Thymus (tissue), 11 donors: ENCODE results near the gene RTN4R. TPM values are rescaled to one million over a fixed set of nuclear protein-coding genes. Genes with fewer than 3 reads are reported as not detected.

Experiments
- DNase-seq, 9 donors: peaks; one replicate each; pipeline ENCODE4 v3.0.0-alpha.2; 2013; ENCODE audit warnings: low spot score in 9 of 9, low read depth in 6 of 9, missing footprints in 1 of 9
- H3K27ac ChIP-seq, 2 donors: one replicate each; pipeline ENCODE4 v1.5.1; 2013; ENCODE audit warnings: control low read depth in 1 of 2, low read depth in 1 of 2, low read length in 1 of 2, mild to moderate bottlenecking in 1 of 2, moderate library complexity in 1 of 2
- H3K27me3 ChIP-seq, 2 donors: one replicate each; pipeline ENCODE4 v1.5.1; 2013; ENCODE audit warnings: low read length in 1 of 2; ENCODE audit not compliant: control insufficient read depth in 2 of 2, insufficient read depth in 1 of 2
- H3K36me3 ChIP-seq, 2 donors: one replicate each; pipeline ENCODE4 v1.5.1; 2013; ENCODE audit warnings: low read length in 1 of 2, mild to moderate bottlenecking in 1 of 2, moderate library complexity in 1 of 2; ENCODE audit not compliant: control insufficient read depth in 2 of 2, insufficient read depth in 2 of 2
- H3K4me1 ChIP-seq, 2 donors: one replicate each; pipeline ENCODE4 v1.5.1; 2013; ENCODE audit warnings: low read length in 2 of 2; ENCODE audit not compliant: control insufficient read depth in 2 of 2, insufficient read depth in 2 of 2
- H3K4me3 ChIP-seq, 2 donors: one replicate each; pipeline ENCODE4 v1.5.1; 2013; ENCODE audit warnings: low read length in 2 of 2, control low read depth in 1 of 2, mild to moderate bottlenecking in 1 of 2
- H3K9me3 ChIP-seq, 2 donors: one replicate each; pipeline ENCODE4 v1.5.1; 2013; ENCODE audit warnings: low read length in 1 of 2, mild to moderate bottlenecking in 1 of 2; ENCODE audit not compliant: control insufficient read depth in 2 of 2, insufficient read depth in 1 of 2
- WGBS: extraction: QIAGEN DNeasy Blood & Tissue Kit; methylation state at CpG from one replicate; pipeline ENCODE4 v1.1.7; 2013; 5-methylcytosine and 5-hydroxymethylcytosine counted together
- polyA plus RNA-seq: library from polyadenylated mRNA; stranded (reverse); fragments of 200-250 nt; gene quantifications from one replicate; pipeline ENCODE4 v1.2.3, GENCODE V29; 2013
- total RNA-seq: library from RNA; stranded (reverse); fragments of 120-200 nt; gene quantifications from one replicate; pipeline ENCODE4 v1.2.4, GENCODE V29; 2013
- donor health status: healthy.

Gene RTN4R
- total and polyA plus RNA-seq, 2 donors: 1.5 to 3.2 TPM

- Histone ChIP-seq H3K4me1 (peaks cover 10 to 16% of the 10 kb centered on the region in 2 donors), H3K4me3 (no peak overlapping the region), H3K27me3 (peaks cover 2 to 47% of the 10 kb centered on the region in 2 donors), H3K27ac (no peak overlapping the region), H3K9me3 (no peaks in the 10 kb centered on the region), H3K36me3 (no peaks in the 10 kb centered on the region)
- WGBS: 83% methylated on average over 25 of the region's 25 CpGs
- no peak for DNase-seq
Measured at GRCh38 chr22:20298110-20298802, 30.1 kb upstream of the RTN4R start.

- no peak overlapping the region for H3K27ac ChIP-seq
- H3K27me3 ChIP-seq: peaks cover 2 to 52% of the 10 kb centered on the region in 2 donors
- peaks cover 10 to 16% of the 10 kb centered on the region in 2 donors for H3K4me1 ChIP-seq
- no peaks in the 10 kb centered on the region for H3K9me3 ChIP-seq
- 91% methylated on average over 9 of the region's 9 CpGs for WGBS
- DNase-seq: no peak
- no peak overlapping the region for H3K4me3 ChIP-seq
- no peaks in the 10 kb centered on the region for H3K36me3 ChIP-seq
Measured at GRCh38 chr22:20297414-20298109, 29.4 kb upstream of the RTN4R start.

- 96% methylated on average over 9 of the region's 9 CpGs for WGBS
- no peaks in the 10 kb centered on the region for H3K9me3 ChIP-seq
- H3K27me3 ChIP-seq: peaks cover 0 to 52% of the 10 kb centered on the region in 2 donors
- H3K4me1 ChIP-seq: peaks cover 10 to 16% of the 10 kb centered on the region in 2 donors
- H3K36me3 ChIP-seq: no peaks in the 10 kb centered on the region
- H3K27ac ChIP-seq: no peak overlapping the region
- H3K4me3 ChIP-seq: no peak overlapping the region
- no peak for DNase-seq
Measured at GRCh38 chr22:20296598-20296997, 28.5 kb upstream of the RTN4R start.

- Histone ChIP-seq H3K27me3 (peaks cover 0 to 44% of the 10 kb centered on the region in 2 donors), H3K4me3 (no peak overlapping the region), H3K36me3 (no peaks in the 10 kb centered on the region), H3K9me3 (no peaks in the 10 kb centered on the region), H3K4me1 (peaks cover 10 to 16% of the 10 kb centered on the region in 2 donors), H3K27ac (no peak overlapping the region)
- DNase-seq: no peak
- WGBS: 93% methylated on average over 12 of the region's 12 CpGs
Measured at GRCh38 chr22:20295262-20296064, 27.3 kb upstream of the RTN4R start.

GRCh38 chr22:20292673-20293232 lies 24.6 kb upstream of the RTN4R start:
- WGBS: 88% methylated on average over 13 of the region's 13 CpGs

GRCh38 chr22:20292108-20292507 lies 24.0 kb upstream of the RTN4R start:
- H3K27me3 ChIP-seq: peaks cover 0 to 14% of the 10 kb centered on the region in 2 donors
- WGBS: 95% methylated on average over 5 of the region's 5 CpGs
- no peaks in the 10 kb centered on the region for H3K36me3 ChIP-seq
- no peaks in the 10 kb centered on the region for H3K4me1 ChIP-seq
- no peak for DNase-seq
- H3K27ac ChIP-seq: no peak overlapping the region
- no peaks in the 10 kb centered on the region for H3K9me3 ChIP-seq
- H3K4me3 ChIP-seq: no peak overlapping the region

More at GRCh38 chr22:20292673-20293232, 24.6 kb upstream of the RTN4R start:
- Histone ChIP-seq H3K4me3 (no peak overlapping the region), H3K27ac (no peak overlapping the region), H3K4me1 (no peaks in the 10 kb centered on the region), H3K36me3 (no peaks in the 10 kb centered on the region), H3K9me3 (no peaks in the 10 kb centered on the region), H3K27me3 (peaks cover 0 to 21% of the 10 kb centered on the region in 2 donors)
- no peak for DNase-seq

- DNase-seq: no peak
Measured at GRCh38 chr22:20291604-20292063, 23.5 kb upstream of the RTN4R start.

GRCh38 chr22:20291249-20291586 lies 23.1 kb upstream of the RTN4R start:
- DNase-seq: no peak
- no peak overlapping the region for H3K4me3 ChIP-seq
- H3K9me3 ChIP-seq: no peaks in the 10 kb centered on the region
- 92% methylated on average over 5 of the region's 5 CpGs for WGBS
- H3K27me3 ChIP-seq: peaks cover 0 to 12% of the 10 kb centered on the region in 2 donors
- no peak overlapping the region for H3K27ac ChIP-seq
- H3K36me3 ChIP-seq: no peaks in the 10 kb centered on the region
- no peaks in the 10 kb centered on the region for H3K4me1 ChIP-seq

More at GRCh38 chr22:20291604-20292063, 23.5 kb upstream of the RTN4R start:
- Histone ChIP-seq H3K4me1 (no peaks in the 10 kb centered on the region), H3K36me3 (no peaks in the 10 kb centered on the region), H3K4me3 (no peak overlapping the region), H3K9me3 (no peaks in the 10 kb centered on the region), H3K27ac (no peak overlapping the region), H3K27me3 (peaks cover 0 to 12% of the 10 kb centered on the region in 2 donors)
- 84% methylated on average over 11 of the region's 11 CpGs for WGBS
